WTC11 (cell line): ENCODE measurements around the gene FAM221B.

Source experiments
- ATF6 ChIP-seq: sonication (generic); formaldehyde crosslinking; IDR thresholded peaks from 2 replicates; pipeline ENCODE4 v1.8.1; 2023; ENCODE audit warnings: mild to moderate bottlenecking, missing genetic modification reagents
- CREB1 ChIP-seq: sonication (generic); formaldehyde crosslinking; IDR thresholded peaks from 2 replicates; pipeline ENCODE4 v1.8.0; 2023; ENCODE audit warnings: mild to moderate bottlenecking, missing genetic modification reagents
- NFE2L1 ChIP-seq: sonication (generic); formaldehyde crosslinking; IDR thresholded peaks from 2 replicates; pipeline ENCODE4 v1.8.1; 2023; ENCODE audit warnings: missing genetic modification reagents

- TF ChIP-seq NFE2L1 (CRISPR knock-in tag) (no peak), CREB1 (no peak), ATF6 (no peak)
Measured at GRCh38 chr9:35845824-35846771, 17.6 kb upstream of the FAM221B start.
